Upper lobe of right lung (tissue), 1 donor: Measurements from ENCODE around the gene SMIM33. TPM values are rescaled to one million over a fixed set of nuclear protein-coding genes. Genes with fewer than 3 reads are reported as not detected.
A peak's percentile ranks its signal among the peaks of the same experiment; 100 is the strongest.
"Not testable (repeated sequence)": the region's sequence is repeated elsewhere in the genome, so short reads cannot be mapped to it uniquely, and the experiment has no call there.

ENCODE experiments used
- ATAC-seq: fragments of 200-7000 bp; cut with Tn5 transposase; one replicate; pipeline ENCODE4 v1.9.1; 2020; ENCODE audit warnings: mild to moderate bottlenecking, moderate library complexity
- DNase-seq: peaks from one replicate; pipeline ENCODE4 v3.0.0-alpha.2; 2020
- H3K27ac ChIP-seq: fragments of 200-600 bp; one replicate; pipeline ENCODE4 v1.8.0; 2022
- H3K27me3 ChIP-seq: fragments of 200-600 bp; one replicate; pipeline ENCODE4 v1.8.0; 2022; ENCODE audit warnings: mild to moderate bottlenecking
- H3K36me3 ChIP-seq: fragments of 200-600 bp; one replicate; pipeline ENCODE4 v1.8.0; 2022
- H3K4me1 ChIP-seq: fragments of 200-600 bp; one replicate; pipeline ENCODE4 v1.8.0; 2022
- H3K4me3 ChIP-seq: fragments of 200-600 bp; one replicate; pipeline ENCODE4 v1.8.0; 2022; ENCODE audit warnings: mild to moderate bottlenecking
- H3K9me3 ChIP-seq: fragments of 200-600 bp; one replicate; pipeline ENCODE4 v1.8.0; 2022
- intact Hi-C: fragments of 100-400 bp; cut with DNase I; formaldehyde crosslinking; loops from one replicate; pipeline ENCODE4 v1.11.0; 2022
- total RNA-seq: library from RNA; stranded (reverse); fragmentation: NEBNext Ultra II Directional; extraction: Animal tissue kit (Norgen Biotek cat#: 25700); gene quantifications from one replicate; pipeline ENCODE4 v1.2.1, GENCODE V29; 2021
- TF ChIP-seq, protein P1 (sequence below): fragments of 200-600 bp; IDR thresholded peaks from one replicate; pipeline ENCODE4 v1.8.0; 2022; ENCODE audit warnings: antibody characterized with exemption
- donor health status: DM: no; HTN: yes; CAD: no; lungs with severe emphysema.

The SMIM33 gene
- total RNA-seq, 1 donor from 2014 or later: not detected

DNA sequence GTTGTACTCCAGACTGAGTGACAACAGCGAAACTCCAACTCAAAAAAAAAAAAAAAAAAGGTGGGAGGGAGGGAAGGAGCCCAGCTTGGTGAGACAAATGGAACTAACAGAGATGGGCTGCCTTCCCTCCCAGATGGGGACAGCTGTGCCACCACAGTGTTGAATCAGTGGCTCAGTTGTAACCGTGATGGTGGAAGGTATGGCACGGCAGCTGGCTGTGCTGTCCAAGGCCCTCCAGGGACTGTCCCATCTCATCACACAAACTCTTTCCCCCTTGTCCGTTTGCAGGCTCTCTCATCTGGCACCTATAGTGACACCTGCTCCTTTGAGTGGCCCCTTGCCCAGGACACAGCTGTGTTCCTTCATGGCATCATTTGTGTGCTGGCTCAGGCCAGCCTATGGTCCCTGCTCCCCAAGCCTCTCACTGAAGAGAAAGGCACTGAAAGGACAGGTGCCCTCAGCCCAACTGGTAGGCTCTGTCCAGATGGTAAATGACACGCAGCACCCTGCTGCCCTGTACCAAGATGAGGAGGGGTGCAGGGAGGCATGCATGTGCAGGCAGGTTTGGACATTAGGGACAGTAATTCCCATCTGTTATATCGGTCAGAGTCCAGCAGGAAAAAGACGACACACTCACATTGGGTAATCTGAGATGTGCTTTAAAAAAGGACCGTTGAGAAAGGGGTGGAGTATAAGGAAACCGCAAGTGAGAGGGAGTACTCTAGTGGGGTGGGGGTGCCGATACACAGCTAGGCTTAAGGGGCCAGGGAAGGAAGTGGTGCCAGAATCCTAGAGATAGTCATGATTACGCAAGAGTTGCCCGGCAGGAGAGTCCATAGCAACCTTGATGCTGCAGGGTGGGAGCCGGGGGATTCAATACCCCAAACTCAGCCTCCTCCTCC is 4.3 kb downstream of the SMIM33 start:
- Histone ChIP-seq H3K4me3 (no peak overlapping the region), H3K9me3 (no peaks in the 10 kb centered on the region), H3K4me1 (peaks cover 57% of the 10 kb centered on the region), H3K27me3 (no peaks in the 10 kb centered on the region), H3K27ac (peak overlapping the region; percentile 49), H3K36me3 (peaks cover 34% of the 10 kb centered on the region)
- DNase-seq: no peak
- intact Hi-C loops: no loop called here
- TF ChIP-seq, protein P1, sequence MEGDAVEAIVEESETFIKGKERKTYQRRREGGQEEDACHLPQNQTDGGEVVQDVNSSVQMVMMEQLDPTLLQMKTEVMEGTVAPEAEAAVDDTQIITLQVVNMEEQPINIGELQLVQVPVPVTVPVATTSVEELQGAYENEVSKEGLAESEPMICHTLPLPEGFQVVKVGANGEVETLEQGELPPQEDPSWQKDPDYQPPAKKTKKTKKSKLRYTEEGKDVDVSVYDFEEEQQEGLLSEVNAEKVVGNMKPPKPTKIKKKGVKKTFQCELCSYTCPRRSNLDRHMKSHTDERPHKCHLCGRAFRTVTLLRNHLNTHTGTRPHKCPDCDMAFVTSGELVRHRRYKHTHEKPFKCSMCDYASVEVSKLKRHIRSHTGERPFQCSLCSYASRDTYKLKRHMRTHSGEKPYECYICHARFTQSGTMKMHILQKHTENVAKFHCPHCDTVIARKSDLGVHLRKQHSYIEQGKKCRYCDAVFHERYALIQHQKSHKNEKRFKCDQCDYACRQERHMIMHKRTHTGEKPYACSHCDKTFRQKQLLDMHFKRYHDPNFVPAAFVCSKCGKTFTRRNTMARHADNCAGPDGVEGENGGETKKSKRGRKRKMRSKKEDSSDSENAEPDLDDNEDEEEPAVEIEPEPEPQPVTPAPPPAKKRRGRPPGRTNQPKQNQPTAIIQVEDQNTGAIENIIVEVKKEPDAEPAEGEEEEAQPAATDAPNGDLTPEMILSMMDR: no peak
- ATAC-seq: peak; percentile 79

- no peaks in the 10 kb centered on the region for H3K9me3 ChIP-seq
- H3K27me3 ChIP-seq: no peaks in the 10 kb centered on the region
- peaks cover 34% of the 10 kb centered on the region for H3K36me3 ChIP-seq
- DNase-seq (no peak), ATAC-seq (no peak)
- TF ChIP-seq, protein P1: no peak
- intact Hi-C loops: no loop called here
- no peak overlapping the region for H3K4me3 ChIP-seq
- no peak overlapping the region for H3K27ac ChIP-seq
- H3K4me1 ChIP-seq: peaks cover 59% of the 10 kb centered on the region
Observed at GRCh38 chr5:139475865-139476617, 5.2 kb downstream of the SMIM33 start.

- not testable (repeated sequence) for DNase-seq
Observed at GRCh38 chr5:139478657-139479423, 8.0 kb downstream of the SMIM33 start.

GRCh38 chr5:139479729-139480128 is 8.9 kb downstream of the SMIM33 start:
- intact Hi-C loops, H3K27me3 ChIP-seq, H3K9me3 ChIP-seq, ATAC-seq, H3K4me3 ChIP-seq, DNase-seq: not testable (repeated sequence)
- Histone ChIP-seq H3K4me1 (peaks cover 66% of the 10 kb centered on the region), H3K36me3 (peaks cover 34% of the 10 kb centered on the region), H3K27ac (peak overlapping the region; percentile 30)

More at GRCh38 chr5:139478657-139479423, 8.0 kb downstream of the SMIM33 start:
- H3K4me3 ChIP-seq, H3K9me3 ChIP-seq, H3K27me3 ChIP-seq, intact Hi-C loops, ATAC-seq: not testable (repeated sequence)
- peaks cover 34% of the 10 kb centered on the region for H3K36me3 ChIP-seq
- peak overlapping the region; percentile 30 for H3K27ac ChIP-seq
- peaks cover 69% of the 10 kb centered on the region for H3K4me1 ChIP-seq

- ATAC-seq (peak; percentile 33), DNase-seq (peak; percentile 77)
- H3K4me1 ChIP-seq: peaks cover 55% of the 10 kb centered on the region
- H3K9me3 ChIP-seq: no peaks in the 10 kb centered on the region
- H3K27me3 ChIP-seq: no peaks in the 10 kb centered on the region
- intact Hi-C loops: no loop called here
- TF ChIP-seq, protein P1: no peak
- peaks cover 26% of the 10 kb centered on the region for H3K36me3 ChIP-seq
- peak overlapping the region; percentile 78 for H3K4me3 ChIP-seq
- peak overlapping the region; percentile 99 for H3K27ac ChIP-seq
Observed at GRCh38 chr5:139481122-139481533, 10.3 kb downstream of the SMIM33 start.

GRCh38 chr5:139481580-139482049 is 10.8 kb downstream of the SMIM33 start:
- intact Hi-C loops: no loop called here
- ATAC-seq (peak; percentile 73), DNase-seq (peak; percentile 73)

More at GRCh38 chr5:139481580-139482049, 10.8 kb downstream of the SMIM33 start:
- H3K36me3 ChIP-seq: peaks cover 22% of the 10 kb centered on the region
- H3K27me3 ChIP-seq: no peaks in the 10 kb centered on the region
- TF ChIP-seq, protein P1: peak; percentile 38
- no peaks in the 10 kb centered on the region for H3K9me3 ChIP-seq
- peaks cover 53% of the 10 kb centered on the region for H3K4me1 ChIP-seq
- H3K27ac ChIP-seq: peak overlapping the region; percentile 99
- peak overlapping the region; percentile 78 for H3K4me3 ChIP-seq
